ENCODE data around the gene DOP1B. TPM values are rescaled to one million over a fixed set of nuclear protein-coding genes. Genes with fewer than 3 reads are reported as not detected.

Gene DOP1B
- total RNA-seq, 1 experiment from 2014 or later, result 31.0 TPM

DNA sequence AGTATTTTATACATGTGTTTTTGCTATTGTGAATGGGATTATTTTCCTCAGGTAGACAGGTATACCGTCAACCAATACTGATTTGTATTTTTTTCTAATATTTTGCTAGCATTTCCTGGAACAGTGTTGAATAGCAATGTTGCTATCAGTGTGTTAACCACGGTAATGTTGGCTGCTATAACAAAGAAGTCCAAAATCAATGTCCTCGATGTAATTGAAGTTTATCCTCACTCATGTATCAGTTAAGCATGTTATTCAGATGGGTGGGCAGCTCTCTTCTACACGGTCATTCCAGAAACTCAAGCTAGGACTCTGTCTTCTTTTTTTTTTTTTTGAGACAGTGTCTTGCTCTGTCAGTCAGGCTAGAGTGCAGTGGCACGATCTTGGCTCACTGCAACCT lies 24.3 kb downstream of the DOP1B start:
- intact Hi-C loops (cut with micrococcal nuclease; ENCODE audit: unreplicated experiment), result no loop called here
- TF ChIP-seq SIN3A (IDR thresholded peaks at IDR 0.05; ENCODE audit: borderline replicate concordance, insufficient read depth, low read depth, low read length) (no peak), TCF7L2 (IDR thresholded peaks at IDR 0.05; ENCODE audit: low read depth, low read length) (no peak), POLR2AphosphoS5 (IDR thresholded peaks at IDR 0.05; ENCODE audit: low read depth, low read length) (no peak)
- TF ChIP-seq, protein P1, sequence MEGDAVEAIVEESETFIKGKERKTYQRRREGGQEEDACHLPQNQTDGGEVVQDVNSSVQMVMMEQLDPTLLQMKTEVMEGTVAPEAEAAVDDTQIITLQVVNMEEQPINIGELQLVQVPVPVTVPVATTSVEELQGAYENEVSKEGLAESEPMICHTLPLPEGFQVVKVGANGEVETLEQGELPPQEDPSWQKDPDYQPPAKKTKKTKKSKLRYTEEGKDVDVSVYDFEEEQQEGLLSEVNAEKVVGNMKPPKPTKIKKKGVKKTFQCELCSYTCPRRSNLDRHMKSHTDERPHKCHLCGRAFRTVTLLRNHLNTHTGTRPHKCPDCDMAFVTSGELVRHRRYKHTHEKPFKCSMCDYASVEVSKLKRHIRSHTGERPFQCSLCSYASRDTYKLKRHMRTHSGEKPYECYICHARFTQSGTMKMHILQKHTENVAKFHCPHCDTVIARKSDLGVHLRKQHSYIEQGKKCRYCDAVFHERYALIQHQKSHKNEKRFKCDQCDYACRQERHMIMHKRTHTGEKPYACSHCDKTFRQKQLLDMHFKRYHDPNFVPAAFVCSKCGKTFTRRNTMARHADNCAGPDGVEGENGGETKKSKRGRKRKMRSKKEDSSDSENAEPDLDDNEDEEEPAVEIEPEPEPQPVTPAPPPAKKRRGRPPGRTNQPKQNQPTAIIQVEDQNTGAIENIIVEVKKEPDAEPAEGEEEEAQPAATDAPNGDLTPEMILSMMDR (IDR thresholded peaks at IDR 0.05), result no peak
- TF ChIP-seq, protein P2, sequence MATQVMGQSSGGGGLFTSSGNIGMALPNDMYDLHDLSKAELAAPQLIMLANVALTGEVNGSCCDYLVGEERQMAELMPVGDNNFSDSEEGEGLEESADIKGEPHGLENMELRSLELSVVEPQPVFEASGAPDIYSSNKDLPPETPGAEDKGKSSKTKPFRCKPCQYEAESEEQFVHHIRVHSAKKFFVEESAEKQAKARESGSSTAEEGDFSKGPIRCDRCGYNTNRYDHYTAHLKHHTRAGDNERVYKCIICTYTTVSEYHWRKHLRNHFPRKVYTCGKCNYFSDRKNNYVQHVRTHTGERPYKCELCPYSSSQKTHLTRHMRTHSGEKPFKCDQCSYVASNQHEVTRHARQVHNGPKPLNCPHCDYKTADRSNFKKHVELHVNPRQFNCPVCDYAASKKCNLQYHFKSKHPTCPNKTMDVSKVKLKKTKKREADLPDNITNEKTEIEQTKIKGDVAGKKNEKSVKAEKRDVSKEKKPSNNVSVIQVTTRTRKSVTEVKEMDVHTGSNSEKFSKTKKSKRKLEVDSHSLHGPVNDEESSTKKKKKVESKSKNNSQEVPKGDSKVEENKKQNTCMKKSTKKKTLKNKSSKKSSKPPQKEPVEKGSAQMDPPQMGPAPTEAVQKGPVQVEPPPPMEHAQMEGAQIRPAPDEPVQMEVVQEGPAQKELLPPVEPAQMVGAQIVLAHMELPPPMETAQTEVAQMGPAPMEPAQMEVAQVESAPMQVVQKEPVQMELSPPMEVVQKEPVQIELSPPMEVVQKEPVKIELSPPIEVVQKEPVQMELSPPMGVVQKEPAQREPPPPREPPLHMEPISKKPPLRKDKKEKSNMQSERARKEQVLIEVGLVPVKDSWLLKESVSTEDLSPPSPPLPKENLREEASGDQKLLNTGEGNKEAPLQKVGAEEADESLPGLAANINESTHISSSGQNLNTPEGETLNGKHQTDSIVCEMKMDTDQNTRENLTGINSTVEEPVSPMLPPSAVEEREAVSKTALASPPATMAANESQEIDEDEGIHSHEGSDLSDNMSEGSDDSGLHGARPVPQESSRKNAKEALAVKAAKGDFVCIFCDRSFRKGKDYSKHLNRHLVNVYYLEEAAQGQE (IDR thresholded peaks at IDR 0.05; ENCODE audit: insufficient read depth in 1 of 2, low read depth in 2 of 2, low read length in 1 of 2), result no peak

DNA sequence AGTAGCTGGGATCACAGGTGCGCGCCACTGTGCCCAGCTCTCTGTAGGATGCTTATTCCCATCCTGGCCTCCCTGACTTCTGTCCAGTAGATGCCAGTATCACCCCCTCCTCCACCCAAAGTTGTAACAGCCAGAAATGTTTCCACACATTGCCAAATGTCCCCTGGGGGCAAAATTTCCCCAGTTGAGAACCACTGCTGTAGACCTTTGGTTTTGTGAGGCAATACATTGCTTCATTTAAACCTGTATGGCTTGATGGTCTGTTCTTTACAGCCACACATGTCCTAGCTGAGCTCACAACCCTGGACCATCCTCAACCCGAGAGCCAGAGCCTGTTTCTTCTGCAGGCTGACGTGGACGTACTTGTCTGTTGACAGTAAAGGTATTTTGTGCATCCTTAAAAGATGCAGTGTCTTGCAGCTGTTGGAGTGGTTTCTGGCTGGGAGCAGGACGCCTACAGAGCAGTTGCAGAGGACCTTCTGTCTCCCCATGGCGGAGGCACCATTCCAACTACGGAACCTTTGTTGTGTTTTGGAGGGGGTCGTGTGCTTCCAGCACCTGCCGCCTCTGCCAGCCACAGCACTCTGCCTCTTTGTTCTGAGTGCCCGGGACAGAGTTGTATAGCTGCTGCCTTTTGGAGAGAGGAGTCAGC lies 26.6 kb downstream of the DOP1B start:
- TF ChIP-seq TCF7L2 (IDR thresholded peaks at IDR 0.05; ENCODE audit: low read depth, low read length) (no peak), POLR2AphosphoS5 (IDR thresholded peaks at IDR 0.05; ENCODE audit: low read depth, low read length) (no peak), SIN3A (IDR thresholded peaks at IDR 0.05; ENCODE audit: borderline replicate concordance, insufficient read depth, low read depth, low read length) (no peak)
- TF ChIP-seq, protein P2 (IDR thresholded peaks at IDR 0.05; ENCODE audit: insufficient read depth in 1 of 2, low read depth in 2 of 2, low read length in 1 of 2), result no peak
- BruUV-seq (replicated peaks), result no TSS peak
- Histone ChIP-seq H3K27ac (ENCODE audit: low read length) (no peak overlapping the region), H3K4me3 (ENCODE audit: low read depth in 2 of 2, low read length in 2 of 2) (no peak overlapping the region), H3K9me3 (ENCODE audit: control insufficient read depth, insufficient read depth, low read depth, low read length) (no peaks in the 10 kb centered on the region), H3K4me1 (ENCODE audit: control insufficient read depth, insufficient read depth, low read length) (peaks cover 2% of the 10 kb centered on the region), H3K36me3 (ENCODE audit: control insufficient read depth, insufficient read depth, low read length) (no peaks in the 10 kb centered on the region), H3K27me3 (ENCODE audit: control insufficient read depth, insufficient read depth, low read length) (no peaks in the 10 kb centered on the region)
- POLR2A ChIA-PET, result no interaction called here
- DNase-seq (ENCODE audit: low read depth, low spot score), result no peak
- intact Hi-C loops (cut with micrococcal nuclease; ENCODE audit: unreplicated experiment), result no loop called here
- in situ Hi-C loops (cut with HindIII; ENCODE audit: low pct_unique_long_range_greater_than_20kb, low sequenced_read_pairs), result no loop called here
- no peak for ATAC-seq
- CTCF ChIA-PET, result no interaction called here

More for the DNA sequence above, 24.3 kb downstream of the DOP1B start:
- no peaks in the 10 kb centered on the region for H3K27me3 ChIP-seq (ENCODE audit: control insufficient read depth, insufficient read depth, low read length)
- H3K36me3 ChIP-seq (ENCODE audit: control insufficient read depth, insufficient read depth, low read length), result no peaks in the 10 kb centered on the region
- no peak for DNase-seq (ENCODE audit: low read depth, low spot score)
- in situ Hi-C loops (cut with HindIII; ENCODE audit: low pct_unique_long_range_greater_than_20kb, low sequenced_read_pairs), result no loop called here
- H3K4me3 ChIP-seq (ENCODE audit: low read depth in 2 of 2, low read length in 2 of 2), result no peak overlapping the region
- no peak overlapping the region for H3K27ac ChIP-seq (ENCODE audit: low read length)
- ATAC-seq, result no peak
- POLR2A ChIA-PET, result no interaction called here
- no peaks in the 10 kb centered on the region for H3K4me1 ChIP-seq (ENCODE audit: control insufficient read depth, insufficient read depth, low read length)
- H3K9me3 ChIP-seq (ENCODE audit: control insufficient read depth, insufficient read depth, low read depth, low read length), result no peaks in the 10 kb centered on the region
- CTCF ChIA-PET, result no interaction called here
- no TSS peak for BruUV-seq (replicated peaks)
